GM12865 (cell line): ENCODE data around the gene PHF21B.

ENCODE experiments used
- DNase-seq: peaks from one replicate; pipeline ENCODE4 v3.0.0; 2010; ENCODE audit warnings: low read depth
- H3K4me3 ChIP-seq: 2 replicates; pipeline ENCODE4 v1.5.1; 2011; ENCODE audit warnings: mild to moderate bottlenecking, low read depth, low read length, control low read depth
- CTCF ChIP-seq: IDR thresholded peaks from 2 replicates; pipeline ENCODE4 v1.5.1; 2011; ENCODE audit warnings: low read length, control low read depth, low read depth, inconsistent platforms; ENCODE audit not compliant: insufficient read depth; ENCODE audit errors: missing control alignments

PHF21B gene

GRCh38 chr22:44985906-44986527, 23.8 kb downstream of the PHF21B start:
- TF ChIP-seq CTCF, result no peak
- DNase-seq, result no peak
- H3K4me3 ChIP-seq, result no peak overlapping the region

GRCh38 chr22:44983878-44984482, 25.8 kb downstream of the PHF21B start:
- no peak for TF ChIP-seq CTCF
- H3K4me3 ChIP-seq, result no peak overlapping the region
- no peak for DNase-seq

GRCh38 chr22:44982445-44982844, 27.4 kb downstream of the PHF21B start:
- DNase-seq, result no peak
- no peak for TF ChIP-seq CTCF

GRCh38 chr22:44981857-44982256, 27.9 kb downstream of the PHF21B start:
- H3K4me3 ChIP-seq, result no peak overlapping the region
- no peak for DNase-seq
- TF ChIP-seq CTCF, result no peak

More at GRCh38 chr22:44982445-44982844, 27.4 kb downstream of the PHF21B start:
- no peak overlapping the region for H3K4me3 ChIP-seq

GRCh38 chr22:44979154-44979553, 30.7 kb downstream of the PHF21B start:
- H3K4me3 ChIP-seq, result no peak overlapping the region
- no peak for TF ChIP-seq CTCF
- no peak for DNase-seq

- TF ChIP-seq CTCF, result peak; percentile 64
- no peak overlapping the region for H3K4me3 ChIP-seq
- DNase-seq, result peak; percentile 85
These were observed 34.2 kb downstream of the PHF21B start for GRCh38 chr22:44975427-44976262.
